Midbrain (tissue), 1 donor: ENCODE results near the gene NPAS3.

Experiments
- DNase-seq: peaks from one replicate; lab custom pipeline; 2025; lab: John Stamatoyannopoulos, UW

The NPAS3 gene

DNA sequence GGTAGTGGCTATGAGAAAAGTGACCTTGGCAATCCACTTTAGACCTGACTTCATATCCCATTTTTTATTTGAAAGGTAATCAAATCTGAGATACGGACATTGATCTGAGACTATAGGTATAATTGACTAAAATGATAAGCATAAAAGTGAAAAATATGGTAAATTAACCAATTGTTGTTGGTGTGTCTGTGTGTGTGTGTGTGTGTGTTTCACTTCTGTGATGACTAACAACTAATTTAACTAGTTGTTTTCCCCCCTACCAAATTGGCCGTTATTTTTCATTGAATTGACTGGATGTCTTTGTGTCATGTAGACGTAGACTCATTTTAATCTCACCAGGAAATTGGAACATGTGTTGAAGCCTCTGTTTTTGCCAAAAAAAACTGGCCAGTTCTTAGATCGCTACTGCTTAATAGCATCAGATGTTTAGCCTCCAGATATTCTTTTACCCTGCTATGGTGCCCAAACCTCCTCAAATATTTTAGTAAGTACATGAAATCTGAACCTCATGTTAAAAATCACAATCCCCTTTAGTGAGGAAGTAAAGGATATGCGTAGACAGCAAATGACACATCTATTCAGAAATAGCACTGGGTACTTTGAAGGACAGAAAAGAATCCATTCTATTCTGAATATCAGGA, 617.2 kb downstream of the NPAS3 start:
- no peak for DNase-seq

DNA sequence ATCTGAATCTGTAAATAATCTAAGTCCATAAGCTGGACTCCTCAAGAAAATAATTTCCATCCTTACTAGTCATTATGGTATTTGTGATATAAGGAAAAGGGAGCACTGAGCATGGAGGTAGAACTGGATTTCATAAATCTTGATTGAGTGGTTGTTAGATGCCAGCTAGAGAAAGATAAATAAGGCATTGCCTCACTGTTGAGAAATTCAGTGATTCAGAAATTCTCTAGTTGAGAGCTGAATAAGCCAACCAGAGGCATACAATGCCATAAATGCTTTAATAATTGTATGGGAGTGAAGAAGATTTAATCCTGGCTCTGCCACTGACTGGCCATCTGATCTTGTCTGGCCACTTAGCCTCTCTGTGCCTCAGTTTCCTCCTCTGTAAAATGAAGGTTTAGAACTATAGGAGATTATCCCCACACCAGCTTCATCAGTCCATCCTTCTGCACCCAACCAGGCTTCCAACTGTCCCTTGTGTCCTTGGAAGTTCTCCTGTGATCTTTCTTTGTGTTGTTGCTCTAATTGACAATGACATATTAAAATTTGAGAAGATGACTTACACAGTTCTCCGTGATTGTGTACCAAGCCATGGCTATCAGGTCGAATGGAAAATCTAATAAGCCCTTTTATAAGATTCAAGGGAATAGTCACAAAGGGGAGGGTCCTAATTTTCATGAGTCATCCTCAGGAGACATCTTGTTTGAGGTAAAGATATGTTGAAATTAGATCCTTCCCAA, 617.9 kb downstream of the NPAS3 start:
- DNase-seq = no peak

DNA sequence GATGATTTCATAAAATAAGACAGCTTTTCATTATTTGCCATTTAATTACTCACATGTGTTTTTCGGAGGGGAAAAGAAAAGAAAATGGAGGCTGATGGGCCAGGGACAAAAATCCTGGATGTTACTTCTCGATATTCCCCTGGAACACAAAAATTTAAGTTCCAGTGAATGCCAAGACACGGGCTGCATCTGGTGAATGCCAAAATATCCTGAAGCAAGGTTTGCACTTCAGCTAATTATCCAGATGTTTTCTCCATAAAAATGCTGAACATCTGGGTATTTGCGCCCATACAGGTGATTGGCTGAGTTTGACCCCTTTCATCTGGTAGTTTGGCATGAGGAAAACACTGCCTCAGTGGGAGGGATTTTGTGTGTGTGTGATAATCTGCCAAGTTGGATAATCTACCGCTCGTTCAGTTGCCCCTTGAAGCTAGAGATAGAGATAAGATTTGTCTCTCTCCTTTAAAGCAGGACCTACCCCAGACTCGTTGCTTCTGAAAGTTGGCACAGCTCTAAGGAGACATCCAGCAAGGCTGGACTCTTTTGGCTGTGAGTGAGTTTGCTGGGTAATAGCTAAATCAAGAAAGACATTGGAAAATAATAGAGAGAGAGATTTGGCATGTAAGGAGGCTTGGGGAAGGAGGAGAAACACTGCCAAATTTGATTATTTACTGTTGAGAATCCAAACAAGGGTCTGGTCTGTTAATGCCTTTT, 622.2 kb downstream of the NPAS3 start:
- DNase-seq = no peak

DNA sequence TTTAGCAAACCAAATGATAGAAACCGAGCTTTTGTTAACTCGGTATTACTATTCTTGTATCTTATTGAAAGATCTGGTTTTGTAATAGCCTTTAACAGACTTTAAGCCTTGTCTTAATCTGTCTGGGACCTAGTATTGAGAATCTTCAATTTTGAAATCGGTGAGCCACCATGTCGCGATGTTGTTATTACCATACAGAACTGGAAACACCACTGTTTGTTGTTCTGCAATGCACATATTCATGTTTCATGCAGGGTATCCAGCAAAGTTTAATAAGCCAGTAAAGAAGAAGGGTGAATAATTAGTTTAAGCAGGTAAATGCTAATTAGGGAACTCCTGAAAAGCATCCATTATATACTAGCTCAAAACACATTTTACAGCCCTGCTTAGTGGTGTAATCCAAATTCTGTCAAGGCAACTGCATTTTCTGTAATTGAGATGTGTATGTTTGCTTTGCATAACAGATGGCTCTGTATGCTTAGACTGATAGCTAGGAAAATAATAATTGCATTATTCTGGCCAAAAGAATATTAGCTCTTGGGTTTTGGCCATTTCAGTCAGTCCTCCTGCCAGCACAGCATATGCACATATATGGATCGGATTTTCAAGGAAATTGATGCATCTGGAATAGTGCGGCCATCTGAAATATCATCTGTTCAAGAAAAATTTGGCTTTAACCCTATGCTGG, 623.0 kb downstream of the NPAS3 start:
- no peak for DNase-seq

DNA sequence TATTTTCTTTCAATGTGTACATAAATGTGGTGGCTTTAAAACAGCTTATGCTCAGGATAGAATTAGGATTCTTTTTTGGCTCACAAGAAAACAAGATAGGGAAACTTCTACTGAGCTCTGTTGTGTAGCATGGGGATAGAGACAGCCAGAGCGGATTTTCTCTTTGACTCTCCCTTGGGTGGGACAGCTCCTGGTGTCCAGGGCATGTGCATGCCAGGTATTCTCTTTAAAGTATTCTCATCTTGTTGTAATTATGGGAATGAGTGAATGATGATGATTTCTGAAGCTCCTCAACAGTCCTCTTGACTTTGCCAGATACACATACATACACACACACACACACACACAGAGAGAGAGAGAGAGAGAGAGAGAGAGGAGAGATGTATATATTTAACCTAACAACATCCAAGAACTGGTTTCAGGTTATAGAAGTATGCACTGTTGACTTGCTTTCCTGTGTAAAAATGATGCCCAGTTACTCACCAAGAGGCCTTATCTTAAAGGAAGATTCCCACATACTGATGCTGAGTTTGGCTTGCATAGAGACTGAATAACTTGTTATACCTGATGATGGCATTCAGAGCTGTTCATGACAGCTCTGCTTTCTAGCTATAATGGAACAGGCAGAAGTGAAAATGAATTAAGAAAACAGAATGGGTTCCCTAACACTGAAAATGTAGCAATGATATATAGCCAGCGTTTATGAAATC, 624.7 kb downstream of the NPAS3 start:
- DNase-seq = no peak

GRCh38 chr14:33563901-33564197, 625.2 kb downstream of the NPAS3 start:
- no peak for DNase-seq

- no peak for DNase-seq
Observed at GRCh38 chr14:33564774-33565630, 626.3 kb downstream of the NPAS3 start.

DNA sequence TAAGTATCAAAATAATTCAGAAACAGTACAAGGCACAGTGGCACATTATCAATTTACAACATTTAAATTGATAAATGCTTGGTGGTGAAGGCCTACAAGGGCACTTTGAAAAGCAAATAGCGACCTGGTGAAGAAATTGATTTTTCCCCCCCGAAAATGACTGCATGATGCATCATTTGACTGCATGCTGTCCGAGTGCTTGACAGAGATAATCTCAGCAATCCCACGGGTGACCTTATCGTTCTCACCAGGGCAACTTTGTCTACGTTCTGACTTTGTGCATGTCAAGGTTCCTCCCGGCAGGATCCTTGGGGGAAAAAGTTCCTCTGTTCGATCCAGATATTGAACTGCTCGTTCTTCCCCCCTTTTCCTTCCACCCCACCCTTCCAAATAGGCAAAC, 627.4 kb downstream of the NPAS3 start:
- DNase-seq = no peak

DNA sequence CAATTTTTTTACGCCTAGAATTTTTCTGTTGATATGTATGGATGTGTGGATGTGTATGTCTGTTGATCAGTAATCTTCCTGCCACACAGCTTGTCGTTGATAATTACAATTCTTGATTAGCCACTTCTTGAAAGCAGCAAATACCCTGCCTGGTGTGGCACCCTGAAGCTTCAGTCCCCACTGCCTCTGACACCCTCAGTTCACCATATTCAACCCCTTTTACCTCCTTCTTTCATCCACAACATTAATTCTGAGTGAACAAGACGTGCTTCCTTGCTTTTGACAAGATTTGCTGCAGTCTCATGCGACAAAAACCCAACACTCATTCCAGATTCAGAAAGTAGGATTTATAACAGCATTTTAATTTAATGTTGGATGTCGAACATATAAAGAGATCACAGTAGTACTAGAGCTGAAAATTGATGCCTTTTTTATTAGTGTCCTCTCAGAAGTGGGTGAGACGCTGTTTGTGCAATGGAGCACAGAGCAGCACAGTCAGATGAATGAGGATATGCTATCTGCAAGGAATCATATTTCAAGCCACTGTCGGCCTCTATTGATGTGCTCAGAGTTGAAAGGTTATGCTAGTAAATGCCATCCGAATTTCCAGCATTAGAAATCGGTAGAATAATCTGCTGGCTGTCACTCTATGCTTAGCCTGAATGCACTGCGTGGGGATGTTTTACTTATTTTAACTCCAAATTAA, 628.5 kb downstream of the NPAS3 start:
- DNase-seq = no peak

DNA sequence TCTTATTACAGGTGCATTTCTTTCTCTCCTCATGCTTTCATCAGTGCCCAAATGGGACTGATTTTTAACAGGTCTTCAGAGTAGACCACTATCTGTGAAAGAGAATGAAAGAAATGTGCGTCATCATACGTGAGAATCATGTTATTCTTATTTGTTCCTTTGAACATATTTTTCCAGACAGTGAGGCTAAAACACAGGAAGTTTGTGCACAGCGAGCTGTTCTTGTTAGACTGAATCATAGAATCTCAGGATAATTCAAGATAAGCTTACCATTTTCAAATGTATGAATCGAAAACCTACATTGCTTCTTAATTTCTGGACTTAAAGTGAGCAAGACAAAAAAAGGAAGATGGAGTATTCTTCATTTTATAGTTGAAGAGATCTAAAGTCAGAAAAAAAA, 629.1 kb downstream of the NPAS3 start:
- DNase-seq = no peak

GRCh38 chr14:33568935-33569579, 630.4 kb downstream of the NPAS3 start:
- DNase-seq = no peak

DNA sequence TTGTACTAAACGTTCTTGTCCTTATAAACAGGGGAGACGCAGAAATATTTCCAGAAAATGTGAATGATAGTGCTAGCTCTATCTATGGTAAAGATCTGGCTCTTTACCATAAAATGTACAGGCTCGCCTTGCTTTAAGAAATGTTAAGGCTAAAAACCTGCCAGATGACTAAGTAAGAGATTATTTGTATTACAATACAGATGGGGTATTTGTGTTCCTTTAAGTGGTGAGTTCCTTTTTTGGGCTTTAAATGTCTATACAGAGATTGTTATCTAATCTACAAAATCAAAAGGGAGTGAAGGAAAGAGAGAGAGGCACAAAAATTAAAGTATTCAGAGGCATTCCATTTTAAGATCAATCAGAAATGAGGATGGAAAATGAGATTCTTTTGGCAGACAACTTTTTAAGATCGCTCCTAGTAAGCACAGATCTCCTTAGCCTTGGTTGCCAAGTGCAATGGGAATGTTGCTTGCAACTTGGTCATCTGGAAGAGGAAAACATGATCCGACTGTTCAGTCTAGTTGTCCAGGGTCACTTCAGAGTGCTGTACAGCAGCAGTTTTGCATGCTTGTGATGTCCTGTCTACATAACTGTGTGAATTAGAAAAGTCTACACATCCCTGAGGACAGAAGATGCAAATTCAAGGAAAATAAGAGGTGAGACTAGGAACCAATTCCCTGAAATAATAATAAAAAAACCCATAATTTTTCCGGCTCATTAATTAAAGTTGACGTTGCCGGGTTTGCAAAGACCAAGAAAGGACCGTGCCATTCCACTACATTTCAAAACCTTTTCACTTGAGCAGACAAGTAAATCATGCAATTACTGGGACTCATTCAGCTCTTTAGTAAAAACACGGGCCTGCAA, 631.4 kb downstream of the NPAS3 start:
- no peak for DNase-seq

- DNase-seq = no peak
Observed at GRCh38 chr14:33570694-33571310, 632.1 kb downstream of the NPAS3 start.

DNA sequence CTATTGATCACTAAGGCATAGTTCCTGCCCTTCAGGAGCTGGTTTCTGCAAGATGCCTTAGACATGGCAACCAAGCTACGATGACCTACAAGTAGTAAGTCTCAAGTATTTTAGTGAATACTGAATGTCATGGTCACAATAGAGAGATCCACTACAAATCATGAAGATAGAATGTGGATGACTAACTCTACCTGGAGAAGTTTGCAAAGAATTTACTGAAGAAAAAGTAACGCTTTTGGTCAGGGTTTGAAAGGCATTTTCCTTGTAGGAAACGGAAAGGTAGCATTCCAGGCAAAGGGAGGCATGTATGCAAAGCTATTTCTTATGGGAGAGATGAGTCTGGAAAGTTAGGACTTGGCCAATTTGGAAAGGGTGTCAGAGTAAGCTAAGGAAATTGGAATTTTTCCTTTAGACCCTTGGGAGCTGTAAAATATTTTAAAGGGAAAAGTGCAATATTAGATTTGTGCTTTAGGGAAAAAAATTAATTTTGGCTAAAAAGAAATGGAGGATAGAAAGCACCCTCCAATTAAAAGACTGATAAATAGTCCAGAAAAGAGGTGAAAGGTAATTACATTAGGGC, 634.7 kb downstream of the NPAS3 start:
- no peak for DNase-seq

DNA sequence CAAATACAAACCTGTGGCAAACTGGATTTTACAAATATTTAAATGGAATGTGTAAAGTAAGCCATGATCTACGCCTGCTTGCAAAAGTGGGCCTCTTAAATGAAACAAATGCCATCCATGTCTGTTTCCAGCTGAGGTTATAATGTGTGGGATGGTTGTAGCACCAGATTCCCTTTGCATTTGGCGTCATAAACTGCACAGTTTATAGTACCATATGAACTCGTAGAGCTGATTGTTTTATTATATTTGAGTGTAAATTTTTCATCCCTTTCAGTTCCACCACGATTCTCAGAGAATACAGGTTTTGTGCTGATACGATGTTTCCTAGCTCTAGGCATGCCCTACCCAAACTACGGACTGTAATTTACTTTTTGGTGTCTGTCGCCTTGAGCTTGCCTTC, 637.3 kb downstream of the NPAS3 start:
- DNase-seq = no peak

GRCh38 chr14:33578461-33579216, 640.0 kb downstream of the NPAS3 start:
- no peak for DNase-seq

DNA sequence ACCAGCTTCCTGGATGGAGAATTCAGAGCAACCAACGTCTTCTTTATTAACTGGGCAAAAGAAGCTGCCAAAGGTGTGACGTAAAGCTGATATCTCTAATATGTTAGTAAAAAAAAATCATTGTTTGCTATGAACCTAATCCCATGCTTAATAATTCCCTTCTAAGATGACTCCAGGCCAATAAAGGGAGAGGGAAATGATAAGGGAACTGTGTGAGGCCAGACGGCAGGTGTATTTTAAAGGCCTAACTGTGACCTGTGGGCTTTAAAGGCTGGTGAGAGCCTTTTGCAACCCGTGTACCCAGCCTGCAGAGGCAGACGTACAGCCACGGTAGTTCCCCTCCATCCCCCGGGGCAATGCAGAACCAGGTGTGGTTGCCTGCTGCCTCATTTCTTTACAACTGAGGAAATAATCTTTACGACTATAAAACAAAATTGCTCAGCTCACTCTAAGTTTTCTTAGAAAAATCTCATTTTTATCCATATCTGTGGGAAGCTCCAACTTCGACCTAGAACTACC, 641.6 kb downstream of the NPAS3 start:
- DNase-seq = no peak
